DOHH2 (cell line): ENCODE measurements around the gene ZFP57.

Experiments used
- H3F3A ChIP-seq: fragments of 200-600 bp; sonication (generic), shearing (Covaris generic); 2 replicates; pipeline ENCODE4 v1.6.0; 2016; ENCODE audit warnings: antibody characterized with exemption, mild to moderate bottlenecking; ENCODE audit not compliant: control insufficient read depth, insufficient read depth
- H3K27ac ChIP-seq: fragments of 200-600 bp; sonication (generic); 2 replicates; pipeline ENCODE4 v1.5.1; 2014; ENCODE audit warnings: low read depth, mild to moderate bottlenecking, low read length, moderate library complexity
- H3K27me3 ChIP-seq: fragments of 200-600 bp; sonication (generic); 2 replicates; pipeline ENCODE4 v1.6.1; 2014; ENCODE audit warnings: mild to moderate bottlenecking, low read length, mixed read lengths; ENCODE audit not compliant: control insufficient read depth
- H3K36me3 ChIP-seq: fragments of 200-600 bp; sonication (generic); 2 replicates; pipeline ENCODE4 v1.6.1; 2014; ENCODE audit warnings: mild to moderate bottlenecking, low read length, moderate library complexity, mixed read lengths; ENCODE audit not compliant: control insufficient read depth
- H3K4me1 ChIP-seq: fragments of 200-600 bp; sonication (generic); 2 replicates; pipeline ENCODE4 v1.6.1; 2014; ENCODE audit warnings: mild to moderate bottlenecking, low read length, mixed read lengths; ENCODE audit not compliant: control insufficient read depth
- H3K4me2 ChIP-seq: fragments of 200-600 bp; sonication (generic); 2 replicates; pipeline ENCODE4 v1.6.0; 2014; ENCODE audit warnings: mild to moderate bottlenecking, low read length, moderate library complexity
- H3K4me3 ChIP-seq: fragments of 200-600 bp; sonication (generic); 2 replicates; pipeline ENCODE4 v1.5.1; 2014; ENCODE audit warnings: mild to moderate bottlenecking, low read length, mixed read lengths
- H3K79me2 ChIP-seq: fragments of 200-600 bp; sonication (generic); 2 replicates; pipeline ENCODE4 v1.6.1; 2014; ENCODE audit warnings: mild to moderate bottlenecking, low read length, mixed read lengths; ENCODE audit not compliant: control insufficient read depth
- H3K9me2 ChIP-seq: fragments of 200-600 bp; sonication (generic); replicated peaks from 2 replicates; pipeline ENCODE4 v1.6.1; 2014; ENCODE audit warnings: mild to moderate bottlenecking, low read length, mixed read lengths; ENCODE audit not compliant: control insufficient read depth
- H3K9me3 ChIP-seq: fragments of 200-600 bp; sonication (generic); 2 replicates; pipeline ENCODE4 v1.6.1; 2014; ENCODE audit warnings: antibody characterized with exemption, low read length, mixed read lengths; ENCODE audit not compliant: control insufficient read depth, insufficient read depth
- H4K20me1 ChIP-seq: fragments of 200-600 bp; sonication (generic); 2 replicates; pipeline ENCODE4 v1.6.0; 2014; ENCODE audit warnings: low read depth, mild to moderate bottlenecking, antibody characterized with exemption, low read length, moderate library complexity; ENCODE audit not compliant: control insufficient read depth, insufficient read depth
- CTCF ChIP-seq: fragments of 200-600 bp; sonication (generic); IDR thresholded peaks from one replicate; pipeline ENCODE4 v1.5.1; 2014; ENCODE audit warnings: antibody characterized with exemption, mild to moderate bottlenecking, low read depth, low read length; ENCODE audit not compliant: poor library complexity, severe bottlenecking
- EZH2phosphoT487 ChIP-seq: fragments of 200-600 bp; sonication (generic); IDR thresholded peaks from 2 replicates; pipeline ENCODE4 v1.6.1; 2017; ENCODE audit warnings: borderline replicate concordance, mild to moderate bottlenecking, antibody characterized with exemption, low read length, moderate library complexity, mixed read lengths

The ZFP57 gene

GRCh38 chr6:29723666-29724588 lies 43.0 kb upstream of the ZFP57 start:
- no peak overlapping the region for H3K27ac ChIP-seq
- H3K9me3 ChIP-seq, result no peaks in the 10 kb centered on the region
- H3K4me1 ChIP-seq, result peaks cover 6% of the 10 kb centered on the region; the same call in 1 of the 2 replicates
- H3K9me2 ChIP-seq, result no peaks in the 10 kb centered on the region
- H4K20me1 ChIP-seq, result no peaks in the 10 kb centered on the region
- peak overlapping the region; percentile 83 for H3K4me2 ChIP-seq
- H3K36me3 ChIP-seq, result no peaks in the 10 kb centered on the region
- peak overlapping the region; percentile 74 for H3K4me3 ChIP-seq
- no peaks in the 10 kb centered on the region for H3K27me3 ChIP-seq
- no peaks in the 10 kb centered on the region for H3K79me2 ChIP-seq
- TF ChIP-seq CTCF (no peak), EZH2phosphoT487 (no peak)
- H3F3A ChIP-seq, result no peaks in the 10 kb centered on the region

- Histone ChIP-seq H3K27ac (no peak within 1 kb of the TSS), H3K4me2 (peak within 1 kb of the TSS; percentile 83)
These were observed 42.3 kb upstream of the ZFP57 start, which contains the start of gene HLA-F for GRCh38 chr6:29723262-29723665. HLA-F (plus strand) TSS chr6:29723434; CDS start chr6:29723464, 30 bp downstream.

GRCh38 chr6:29720863-29721262 lies 39.9 kb upstream of the ZFP57 start:
- no peaks in the 10 kb centered on the region for H3K9me3 ChIP-seq
- no peak overlapping the region for H3K27ac ChIP-seq
- no peaks in the 10 kb centered on the region for H3K36me3 ChIP-seq
- H4K20me1 ChIP-seq, result no peaks in the 10 kb centered on the region
- H3K27me3 ChIP-seq, result no peaks in the 10 kb centered on the region
- no peaks in the 10 kb centered on the region for H3K9me2 ChIP-seq
- no peak overlapping the region for H3K4me3 ChIP-seq
- H3K4me1 ChIP-seq, result peaks cover 6% of the 10 kb centered on the region; the same call in 1 of the 2 replicates
- no peak for TF ChIP-seq CTCF
- TF ChIP-seq EZH2phosphoT487, result no peak
- no peak overlapping the region for H3K4me2 ChIP-seq
- no peaks in the 10 kb centered on the region for H3F3A ChIP-seq
- H3K79me2 ChIP-seq, result no peaks in the 10 kb centered on the region

More at GRCh38 chr6:29723262-29723665, 42.3 kb upstream of the ZFP57 start, which contains the start of gene HLA-F:
- Histone ChIP-seq H3K79me2 (no peaks in the 10 kb centered on the region), H3K4me1 (peaks cover 6% of the 10 kb centered on the region; the same call in 1 of the 2 replicates), H3K27me3 (no peaks in the 10 kb centered on the region), H3K36me3 (no peaks in the 10 kb centered on the region), H3K9me2 (no peaks in the 10 kb centered on the region), H3F3A (no peaks in the 10 kb centered on the region), H3K9me3 (no peaks in the 10 kb centered on the region), H3K4me3 (peak within 1 kb of the TSS; percentile 74), H4K20me1 (no peaks in the 10 kb centered on the region)
- TF ChIP-seq EZH2phosphoT487 (no peak), CTCF (peak; percentile 26)
